Neural crest cell (in vitro differentiated cells): ENCODE results near the gene ST3GAL2. TPM values are rescaled to one million over a fixed set of nuclear protein-coding genes. Genes with fewer than 3 reads are reported as not detected.
"Not testable (repeated sequence)": the region's sequence is repeated elsewhere in the genome, so short reads cannot be mapped to it uniquely, and the experiment has no call there.

Experiments used
- DNase-seq: peaks from one replicate; pipeline ENCODE4 v3.0.0; 2021; ENCODE audit warnings: low read depth, mixed read lengths, low spot score
- H3K27ac Mint-ChIP-seq: one replicate; pipeline ENCODE4 v1.8.0; 2021; ENCODE audit warnings: mild to moderate bottlenecking, mixed read lengths; ENCODE audit not compliant: unreplicated experiment
- H3K27me3 Mint-ChIP-seq: 2 replicates; pipeline ENCODE4 v1.8.0; 2021; ENCODE audit warnings: low read depth, mild to moderate bottlenecking, mixed read lengths
- H3K36me3 Mint-ChIP-seq: 2 replicates; pipeline ENCODE4 v1.8.0; 2021; ENCODE audit warnings: low read depth, mild to moderate bottlenecking, mixed read lengths
- H3K4me1 Mint-ChIP-seq: 2 replicates; pipeline ENCODE4 v1.8.0; 2021; ENCODE audit warnings: mixed read lengths
- H3K4me3 Mint-ChIP-seq: one replicate; pipeline ENCODE4 v1.8.0; 2021; ENCODE audit warnings: mild to moderate bottlenecking, mixed read lengths
- H3K9me3 Mint-ChIP-seq: 2 replicates; pipeline ENCODE4 v1.8.0; 2021; ENCODE audit warnings: mixed read lengths
- total RNA-seq: library from RNA; stranded (reverse); gene quantifications from 2 replicates; pipeline ENCODE4 v1.2.1, GENCODE V29; 2021
- TF ChIP-seq, protein P1 (sequence below): fragments of 200-600 bp; sonication (generic); conservative IDR thresholded peaks from 2 replicates; pipeline ENCODE4 v1.5.0; 2021; ENCODE audit warnings: antibody characterized with exemption, mild to moderate bottlenecking

Gene ST3GAL2
- total RNA-seq, 1 donor from 2014 or later = 41.8 TPM

DNA sequence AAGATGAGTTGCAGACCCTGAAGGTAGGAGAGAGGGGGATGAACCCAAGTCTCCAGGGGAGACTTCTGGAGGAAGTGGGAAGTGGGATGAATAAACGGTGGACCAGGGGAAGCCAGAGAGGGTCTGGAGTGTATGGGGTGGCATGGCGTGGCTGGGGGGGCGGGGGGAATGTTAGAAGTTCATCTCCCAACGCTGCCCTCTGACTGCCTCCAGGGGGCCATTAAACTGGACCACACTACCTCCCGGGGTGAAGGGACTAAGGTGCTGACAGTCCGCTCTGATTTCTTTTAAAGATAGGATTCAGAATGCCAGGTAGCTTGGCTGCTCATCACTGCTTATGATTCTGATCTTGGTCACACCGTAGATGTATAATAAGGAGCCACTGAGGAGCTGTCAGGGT, 21.2 kb downstream of the ST3GAL2 start:
- Mint-ChIP-seq H3K4me1 (peaks cover 36% of the 10 kb centered on the region), H3K4me3 (no peak overlapping the region), H3K27ac (peak overlapping the region; percentile 8), H3K27me3 (no peaks in the 10 kb centered on the region), H3K9me3 (no peaks in the 10 kb centered on the region), H3K36me3 (no peaks in the 10 kb centered on the region)
- no peak for DNase-seq
- TF ChIP-seq, protein P1, sequence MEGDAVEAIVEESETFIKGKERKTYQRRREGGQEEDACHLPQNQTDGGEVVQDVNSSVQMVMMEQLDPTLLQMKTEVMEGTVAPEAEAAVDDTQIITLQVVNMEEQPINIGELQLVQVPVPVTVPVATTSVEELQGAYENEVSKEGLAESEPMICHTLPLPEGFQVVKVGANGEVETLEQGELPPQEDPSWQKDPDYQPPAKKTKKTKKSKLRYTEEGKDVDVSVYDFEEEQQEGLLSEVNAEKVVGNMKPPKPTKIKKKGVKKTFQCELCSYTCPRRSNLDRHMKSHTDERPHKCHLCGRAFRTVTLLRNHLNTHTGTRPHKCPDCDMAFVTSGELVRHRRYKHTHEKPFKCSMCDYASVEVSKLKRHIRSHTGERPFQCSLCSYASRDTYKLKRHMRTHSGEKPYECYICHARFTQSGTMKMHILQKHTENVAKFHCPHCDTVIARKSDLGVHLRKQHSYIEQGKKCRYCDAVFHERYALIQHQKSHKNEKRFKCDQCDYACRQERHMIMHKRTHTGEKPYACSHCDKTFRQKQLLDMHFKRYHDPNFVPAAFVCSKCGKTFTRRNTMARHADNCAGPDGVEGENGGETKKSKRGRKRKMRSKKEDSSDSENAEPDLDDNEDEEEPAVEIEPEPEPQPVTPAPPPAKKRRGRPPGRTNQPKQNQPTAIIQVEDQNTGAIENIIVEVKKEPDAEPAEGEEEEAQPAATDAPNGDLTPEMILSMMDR = no peak

DNA sequence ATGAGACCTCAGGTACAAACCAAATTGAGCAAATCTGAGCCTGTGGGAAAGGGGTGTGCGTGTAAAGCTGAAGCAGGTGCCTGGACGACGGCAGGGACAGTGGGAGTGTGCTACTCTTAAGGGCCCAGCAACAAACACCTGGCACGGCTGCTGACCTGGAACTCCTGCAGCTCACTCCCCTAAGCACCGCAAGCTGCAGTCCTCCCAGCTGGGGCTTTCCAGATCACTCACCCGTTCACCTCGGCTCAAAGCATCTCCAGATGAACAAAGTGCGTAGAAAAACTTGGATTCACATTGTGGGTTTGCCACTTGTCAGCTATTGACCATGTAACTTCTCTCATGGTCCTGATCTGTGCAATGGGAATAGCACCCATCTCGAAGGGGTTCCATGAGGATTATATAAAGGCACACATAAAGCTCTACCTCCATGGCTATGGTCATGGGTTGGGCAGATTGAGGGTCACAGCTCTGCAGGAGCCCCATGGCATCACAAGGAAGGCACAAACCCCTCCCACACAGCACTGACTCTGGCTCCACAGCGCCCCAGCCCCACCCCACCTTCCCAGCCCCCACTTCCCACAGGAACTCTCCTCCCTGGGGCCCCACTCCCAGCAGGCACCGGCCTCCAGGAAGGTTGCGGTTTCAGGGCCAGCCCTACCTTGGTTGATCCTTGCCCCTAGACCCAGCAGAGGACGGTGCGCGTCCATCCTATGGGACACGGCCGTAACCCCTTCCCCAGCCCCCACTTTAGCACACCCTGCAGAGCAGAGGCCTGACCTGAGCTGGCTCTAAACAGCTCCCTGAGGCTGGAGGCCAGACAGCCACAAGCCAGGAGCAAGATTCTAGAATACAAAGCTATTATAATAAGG, 21.9 kb downstream of the ST3GAL2 start:
- TF ChIP-seq, protein P1 = no peak
- no peaks in the 10 kb centered on the region for H3K36me3 Mint-ChIP-seq
- H3K4me3 Mint-ChIP-seq = no peak overlapping the region
- no peaks in the 10 kb centered on the region for H3K27me3 Mint-ChIP-seq
- H3K27ac Mint-ChIP-seq = no peak overlapping the region
- peaks cover 30% of the 10 kb centered on the region for H3K4me1 Mint-ChIP-seq
- DNase-seq = no peak
- H3K9me3 Mint-ChIP-seq = no peaks in the 10 kb centered on the region

DNA sequence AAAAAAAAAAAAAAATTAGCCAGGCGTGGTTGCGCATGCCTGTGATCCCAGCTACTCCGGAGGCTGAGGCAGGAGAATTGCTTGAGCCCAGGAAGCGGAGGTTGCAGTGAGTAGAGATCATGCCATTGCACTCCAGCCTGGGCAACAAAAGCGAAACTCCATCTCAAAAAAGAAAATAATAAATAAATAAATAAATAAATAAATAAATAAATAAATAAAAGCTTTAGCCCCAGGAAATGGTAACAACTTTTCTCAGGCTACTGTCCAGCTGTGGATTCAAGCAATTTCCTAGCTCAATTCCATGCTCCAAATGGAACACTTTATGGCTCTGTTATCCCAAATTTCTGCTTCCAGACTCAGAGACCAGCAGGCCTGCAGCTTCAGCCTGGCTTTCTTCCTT, 25.3 kb downstream of the ST3GAL2 start:
- DNase-seq, H3K27me3 Mint-ChIP-seq, H3K27ac Mint-ChIP-seq, H3K36me3 Mint-ChIP-seq, H3K4me3 Mint-ChIP-seq, H3K9me3 Mint-ChIP-seq: not testable (repeated sequence)
- peaks cover 13% of the 10 kb centered on the region for H3K4me1 Mint-ChIP-seq

DNA sequence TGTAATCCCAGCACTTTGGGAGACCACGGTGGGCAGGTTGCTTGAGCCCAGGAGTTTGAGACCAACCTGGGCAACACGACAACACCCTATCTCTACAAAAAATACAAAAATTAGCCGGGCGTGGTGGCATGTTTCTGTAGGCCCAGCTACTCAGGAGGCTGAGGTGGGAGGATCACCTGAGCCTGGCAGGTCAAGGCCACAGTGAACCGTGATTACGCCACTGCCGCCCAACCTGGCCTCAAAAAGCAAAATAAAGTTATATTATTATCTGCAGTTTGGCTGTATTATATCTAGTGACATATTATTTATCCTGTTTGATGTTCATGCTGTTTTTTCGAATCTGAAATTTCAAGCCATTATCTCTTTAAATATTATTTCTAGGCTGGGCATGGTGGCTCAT, 26.5 kb downstream of the ST3GAL2 start:
- Mint-ChIP-seq H3K36me3 (no peaks in the 10 kb centered on the region), H3K4me3 (no peak overlapping the region), H3K27ac (no peak overlapping the region), H3K9me3 (no peaks in the 10 kb centered on the region), H3K4me1 (peaks cover 15% of the 10 kb centered on the region), H3K27me3 (no peaks in the 10 kb centered on the region)
- TF ChIP-seq, protein P1 = no peak
- DNase-seq = no peak

DNA sequence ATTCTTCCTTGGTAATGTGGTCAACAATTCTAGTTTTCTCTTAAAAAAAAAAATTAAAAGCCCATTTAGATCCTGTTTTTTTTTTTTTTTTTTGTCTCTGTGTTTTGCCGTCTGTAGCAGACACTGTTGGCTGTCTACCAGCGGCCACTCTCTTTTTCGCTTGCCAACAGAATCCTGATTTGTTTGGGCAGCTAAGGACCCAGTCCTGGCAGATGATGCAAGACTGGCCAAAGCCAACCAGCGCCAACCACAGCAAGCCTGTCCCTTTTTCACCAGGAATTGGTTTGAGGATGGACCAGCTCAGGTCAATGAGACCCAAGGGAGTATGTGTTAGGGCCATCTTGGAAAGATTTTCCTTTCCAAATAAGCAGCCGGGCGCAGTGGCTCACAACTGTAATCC, 28.2 kb downstream of the ST3GAL2 start:
- TF ChIP-seq, protein P1 = no peak
- H3K4me3 Mint-ChIP-seq = no peak overlapping the region
- H3K36me3 Mint-ChIP-seq = no peaks in the 10 kb centered on the region
- H3K27ac Mint-ChIP-seq = no peak overlapping the region
- H3K9me3 Mint-ChIP-seq = no peaks in the 10 kb centered on the region
- DNase-seq = no peak
- no peaks in the 10 kb centered on the region for H3K27me3 Mint-ChIP-seq
- peaks cover 18% of the 10 kb centered on the region for H3K4me1 Mint-ChIP-seq

DNA sequence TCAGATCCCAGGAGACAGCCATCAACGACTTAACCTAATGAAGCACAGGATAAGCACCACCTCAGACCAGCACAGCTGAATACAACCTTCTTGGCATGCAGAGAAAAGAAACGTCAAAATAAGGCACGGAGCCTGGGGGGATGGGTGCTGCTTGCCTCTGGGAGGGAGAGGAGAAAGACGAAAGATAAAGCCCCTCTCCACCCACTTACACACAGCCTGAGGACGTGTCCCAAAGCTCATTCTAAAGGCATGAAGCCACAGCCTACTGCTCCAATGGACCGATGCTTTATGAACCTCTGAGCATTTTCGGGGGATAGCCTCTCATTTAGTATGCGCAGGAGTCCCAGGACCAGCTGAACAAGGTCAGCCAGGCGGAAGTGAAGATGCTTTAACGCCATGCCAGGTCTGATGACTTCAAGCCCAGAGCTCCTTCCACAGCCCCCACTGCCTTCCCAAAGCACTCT, 31.1 kb downstream of the ST3GAL2 start:
- Mint-ChIP-seq H3K27ac (peak overlapping the region; percentile 19), H3K4me1 (peaks cover 18% of the 10 kb centered on the region), H3K4me3 (no peak overlapping the region), H3K36me3 (peaks cover 4% of the 10 kb centered on the region), H3K27me3 (no peaks in the 10 kb centered on the region), H3K9me3 (no peaks in the 10 kb centered on the region)
- TF ChIP-seq, protein P1 = no peak
- DNase-seq = no peak

DNA sequence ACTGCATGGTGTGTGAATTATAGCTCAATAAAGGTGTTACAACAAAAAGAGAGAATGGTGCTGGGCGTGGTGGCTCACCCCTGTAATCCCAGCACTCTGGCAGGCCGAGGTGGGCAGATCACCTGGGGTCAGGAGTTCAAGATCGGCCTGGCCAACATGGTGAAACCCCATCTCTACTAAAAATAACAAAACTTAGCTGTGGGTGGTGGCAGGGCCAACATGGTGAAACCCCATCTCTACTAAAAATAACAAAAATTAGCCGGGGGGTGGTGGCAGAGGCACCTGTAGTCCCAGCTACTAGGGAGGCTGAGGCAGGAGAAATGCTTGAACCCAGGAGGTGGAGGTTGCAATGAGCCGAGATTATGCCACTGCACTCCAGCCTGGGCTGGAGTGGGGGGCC, 32.8 kb downstream of the ST3GAL2 start:
- not testable (repeated sequence) for H3K9me3 Mint-ChIP-seq, H3K27ac Mint-ChIP-seq

More for the DNA sequence above, 32.8 kb downstream of the ST3GAL2 start:
- H3K27me3 Mint-ChIP-seq, H3K36me3 Mint-ChIP-seq, DNase-seq, H3K4me3 Mint-ChIP-seq: not testable (repeated sequence)
- peaks cover 18% of the 10 kb centered on the region for H3K4me1 Mint-ChIP-seq
